Stimulated activated CD8-positive, alpha-beta memory T cell treated with anti-CD3 and anti-CD28 coated beads, Interleukin-12 subunit alpha, Interleukin-12 subunit beta, amount 100 ng/mL, for 24 hours (primary cell): ENCODE results near the gene RSRC1.
"Not testable (repeated sequence)": the region's sequence is repeated elsewhere in the genome, so short reads cannot be mapped to it uniquely, and the experiment has no call there.

ENCODE experiments used
- DNase-seq: peaks from one replicate; pipeline ENCODE4 v3.0.0-alpha.2; 2020; ENCODE audit errors: extremely low read depth

The RSRC1 gene

DNA sequence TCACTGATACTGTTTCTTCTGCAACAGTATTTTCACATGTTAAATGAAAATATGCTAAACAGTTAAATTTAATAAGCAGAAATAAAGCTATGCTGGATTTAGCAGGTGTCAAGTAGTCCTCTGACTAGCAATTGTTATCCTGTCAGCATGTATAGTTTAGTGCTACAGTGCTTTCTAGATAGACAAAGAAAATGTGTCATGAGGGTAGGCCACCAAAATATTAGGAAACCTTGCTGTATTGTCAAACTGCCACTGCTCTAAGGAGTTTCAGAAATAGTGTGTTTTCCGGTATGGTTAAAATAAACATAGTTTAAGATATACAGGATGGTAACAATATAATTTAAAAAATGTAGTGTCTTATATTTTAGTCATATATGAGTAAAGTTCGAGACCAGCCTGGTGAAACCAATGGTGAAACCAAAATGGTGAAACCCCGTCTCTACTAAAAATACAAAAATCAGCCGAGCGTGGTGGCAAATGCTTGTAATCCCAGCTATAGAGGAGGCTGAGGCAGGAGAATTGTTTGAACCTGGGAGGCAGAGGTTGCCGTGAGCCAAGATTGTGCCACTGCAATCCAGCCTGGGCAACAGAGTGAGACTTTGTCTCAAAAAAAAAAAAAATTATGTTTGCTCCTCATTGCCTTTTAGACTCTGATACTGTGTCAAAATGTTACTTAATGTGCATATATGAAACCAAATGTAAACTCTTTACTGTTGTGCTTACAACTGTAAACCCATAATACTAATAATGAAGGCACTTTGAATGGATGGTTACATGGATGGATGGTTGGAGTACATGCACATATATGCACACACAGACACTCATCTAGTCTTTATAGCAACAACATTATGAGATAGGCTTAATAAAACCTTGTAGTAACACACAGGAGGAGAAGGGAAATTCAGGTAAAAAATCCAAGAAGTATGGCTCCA is 204.8 kb downstream of the RSRC1 start:
- no peak for DNase-seq

DNA sequence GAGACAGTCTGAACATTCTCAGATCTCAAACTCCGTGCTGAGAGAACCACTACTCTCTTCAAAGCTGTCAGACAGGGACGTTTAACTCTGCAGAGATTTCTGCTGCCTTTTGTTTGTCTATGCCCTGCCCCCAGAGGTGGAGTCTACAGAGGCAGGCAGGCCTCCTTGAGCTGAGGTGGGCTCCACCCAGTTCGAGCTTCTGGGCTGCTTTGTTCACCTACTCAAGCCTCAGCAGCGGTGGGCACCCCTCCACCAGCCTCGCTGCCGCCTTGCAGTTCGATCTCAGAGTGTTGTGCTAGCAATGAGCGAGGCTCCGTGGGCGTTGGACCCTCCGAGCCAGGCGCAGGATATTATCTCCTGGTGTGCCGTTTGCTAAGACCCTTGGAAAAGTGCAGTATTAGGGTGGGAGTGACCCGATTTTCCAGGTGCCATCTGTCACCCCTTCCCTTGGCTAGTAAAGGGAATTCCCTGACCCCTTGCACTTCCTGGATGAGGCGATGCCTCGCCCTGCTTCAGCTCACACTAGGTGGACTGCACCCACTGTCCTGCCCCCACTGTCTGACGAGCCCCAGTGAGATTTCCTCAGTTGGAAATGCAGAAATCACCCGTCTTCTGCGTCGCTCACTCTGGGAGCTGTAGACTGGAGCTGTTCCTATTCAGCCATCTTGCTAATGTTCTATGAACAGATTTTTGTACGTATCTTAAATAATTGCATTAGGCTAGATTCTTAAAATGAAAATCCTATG is 220.0 kb downstream of the RSRC1 start:
- not testable (repeated sequence) for DNase-seq

DNA sequence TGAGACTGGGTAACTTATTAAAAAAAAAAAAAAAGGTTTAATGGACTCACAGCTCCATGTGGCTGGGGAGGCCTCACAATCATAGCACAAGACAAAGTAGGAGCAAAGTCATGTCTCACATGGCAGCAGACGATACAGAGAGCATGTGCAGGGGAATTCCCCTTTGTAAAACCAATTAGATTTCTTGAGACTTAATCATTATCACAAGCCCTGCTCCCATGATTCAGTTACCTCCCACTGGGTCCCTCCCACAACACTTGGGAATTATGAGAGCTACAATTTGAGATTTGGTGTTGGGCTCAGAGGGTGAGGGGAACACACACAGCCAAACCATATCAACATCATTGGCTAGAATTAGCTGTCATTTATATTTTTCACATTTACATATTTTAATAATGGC is 221.0 kb downstream of the RSRC1 start:
- DNase-seq, result no peak

DNA sequence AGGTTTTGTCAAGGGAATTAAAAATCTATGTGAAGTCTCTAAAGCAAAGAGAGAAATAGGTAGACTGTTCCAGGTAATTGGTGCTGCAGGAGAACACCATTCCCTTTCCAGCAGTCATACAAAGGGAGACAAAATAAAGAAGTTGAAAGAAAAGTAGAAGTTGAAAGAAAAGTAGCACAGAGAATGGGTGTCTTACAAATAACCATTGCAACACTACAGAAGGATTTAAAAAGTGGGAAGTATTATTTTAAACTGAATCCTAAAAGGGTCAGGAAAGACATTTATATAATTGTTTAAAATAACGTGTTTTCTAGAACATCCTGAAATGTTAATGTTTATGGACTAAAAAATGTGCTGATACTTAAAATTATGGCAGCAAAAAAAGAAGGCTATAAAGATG is 223.8 kb downstream of the RSRC1 start:
- DNase-seq, result no peak

DNA sequence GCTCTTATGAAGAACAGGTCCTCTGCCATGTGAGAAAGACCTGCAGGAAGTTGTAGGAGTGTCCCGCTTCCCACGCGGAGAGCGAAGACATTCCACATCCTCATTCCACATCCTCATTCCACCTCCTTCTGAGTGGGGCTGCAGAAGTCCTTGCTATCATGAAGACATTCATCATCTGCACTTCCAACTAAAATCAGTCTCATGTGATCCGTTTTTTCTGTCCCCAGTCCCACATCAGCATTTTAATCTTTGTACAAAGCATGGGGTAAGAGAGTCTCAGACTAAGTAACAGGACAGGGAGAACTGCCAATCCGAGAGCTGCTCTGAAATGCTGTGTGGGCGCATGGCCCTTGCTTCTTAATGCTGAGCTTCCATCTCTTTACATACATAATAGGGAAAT is 227.2 kb downstream of the RSRC1 start:
- no peak for DNase-seq

DNA sequence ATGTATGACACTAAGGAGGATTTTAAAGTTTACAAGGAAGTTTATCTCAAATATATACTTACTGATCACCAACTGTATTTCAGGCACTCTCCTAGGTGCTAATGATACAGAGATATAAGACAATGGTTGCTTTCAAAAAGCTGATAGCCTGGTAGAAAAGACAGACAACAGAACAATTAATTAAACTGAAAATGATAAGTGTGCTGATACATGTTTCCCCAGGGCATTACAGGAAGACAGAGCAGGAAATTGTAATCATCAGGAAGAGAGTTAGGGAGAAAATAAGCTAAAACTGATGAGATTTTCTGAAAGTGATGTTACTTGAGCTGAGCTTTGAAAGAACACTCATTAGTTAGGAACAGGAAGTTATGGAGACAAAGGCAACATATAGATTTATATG is 229.7 kb downstream of the RSRC1 start:
- no peak for DNase-seq

DNA sequence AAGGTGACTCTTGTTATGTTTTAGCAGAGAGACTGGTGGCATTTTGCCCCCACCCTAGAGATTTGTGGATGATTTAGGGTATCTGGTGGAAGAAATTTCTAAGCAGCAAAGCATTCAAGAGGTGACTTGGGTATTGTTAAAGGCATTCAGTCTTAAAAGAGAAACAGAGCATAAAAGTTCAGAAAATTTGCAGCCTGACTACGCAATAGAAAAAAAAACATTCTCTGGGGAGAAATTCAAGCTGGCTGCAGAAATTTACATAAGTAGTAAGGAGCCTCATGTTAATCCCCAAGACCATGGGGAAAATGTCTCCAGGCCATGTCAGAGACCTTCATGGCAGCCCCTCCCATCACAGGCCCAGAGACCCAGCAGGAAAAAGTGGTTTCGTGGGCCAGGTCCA is 231.1 kb downstream of the RSRC1 start:
- not testable (repeated sequence) for DNase-seq

DNA sequence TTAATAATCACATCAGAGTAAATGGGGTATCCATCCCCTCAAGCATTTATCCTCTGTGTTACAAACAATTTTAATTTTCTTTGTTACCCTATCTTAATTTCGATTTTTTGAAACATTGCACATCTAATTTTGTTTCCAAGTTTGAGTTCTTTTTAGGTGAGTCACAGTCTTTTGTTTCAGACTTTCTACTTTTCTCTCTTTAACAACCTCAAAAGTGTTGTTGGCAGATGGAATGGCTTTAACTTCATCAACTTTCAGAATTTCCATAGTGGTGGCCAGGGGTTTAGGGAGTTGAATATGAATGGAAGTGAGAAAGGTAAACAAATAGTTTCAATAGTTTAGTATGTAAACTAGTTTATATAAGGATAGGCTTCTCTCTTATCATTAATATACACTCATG is 238.1 kb downstream of the RSRC1 start:
- DNase-seq, result no peak

DNA sequence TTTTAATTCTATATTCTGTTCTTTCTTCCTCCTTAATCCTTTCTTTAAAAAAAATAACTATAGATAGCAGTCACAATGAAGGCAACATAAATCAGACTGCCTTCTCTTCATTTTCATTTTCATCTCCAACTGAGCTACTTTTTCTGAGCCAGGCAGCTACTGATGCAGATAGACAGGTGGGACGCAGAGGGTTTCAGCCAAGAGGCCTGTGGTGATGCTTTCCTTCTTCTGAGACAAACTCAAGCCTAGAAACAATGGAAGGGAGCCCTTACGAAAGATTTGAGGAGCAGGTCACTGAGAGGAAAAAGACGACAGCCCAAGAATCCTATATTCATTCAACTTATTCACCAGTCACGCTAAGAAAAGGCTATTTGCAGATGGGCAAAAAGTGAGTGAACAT is 241.1 kb downstream of the RSRC1 start:
- DNase-seq, result no peak

DNA sequence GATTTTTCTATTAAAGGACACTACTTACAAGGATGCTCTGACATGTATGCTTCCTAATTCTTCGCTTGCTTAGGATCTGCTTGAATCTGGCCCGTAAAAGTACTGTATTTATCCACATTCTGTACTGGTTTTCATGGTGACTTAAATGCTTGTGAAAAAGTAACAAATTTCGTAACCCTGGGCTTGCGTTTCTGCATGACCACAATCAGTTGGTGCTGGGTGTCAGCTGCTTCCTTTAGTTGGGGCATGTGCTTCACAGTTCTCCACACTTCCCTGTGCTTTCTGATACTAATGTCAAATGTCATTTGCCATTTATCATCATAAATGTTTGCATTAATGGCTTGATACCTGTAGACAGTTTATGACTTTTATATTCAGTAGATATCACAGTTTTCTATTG is 242.7 kb downstream of the RSRC1 start:
- DNase-seq, result no peak

DNA sequence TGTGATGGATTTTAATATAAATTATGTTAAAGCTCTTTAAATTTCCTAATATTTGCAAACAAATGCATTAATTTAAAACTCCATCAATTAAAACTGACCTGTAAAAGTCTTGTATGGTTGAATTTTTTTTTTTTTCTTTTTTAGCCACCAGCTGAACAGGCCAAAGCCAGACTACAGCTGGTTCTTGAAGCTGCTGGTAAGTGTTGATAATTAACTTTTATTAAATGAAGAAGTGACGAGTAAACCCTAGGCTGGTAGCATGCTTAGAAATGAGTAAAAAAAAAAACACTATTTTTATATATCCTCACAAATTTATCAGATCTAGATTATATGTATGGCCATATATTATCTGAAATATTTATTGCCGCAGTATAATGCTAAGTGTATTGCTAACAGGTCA is 244.8 kb downstream of the RSRC1 start:
- DNase-seq, result no peak

DNA sequence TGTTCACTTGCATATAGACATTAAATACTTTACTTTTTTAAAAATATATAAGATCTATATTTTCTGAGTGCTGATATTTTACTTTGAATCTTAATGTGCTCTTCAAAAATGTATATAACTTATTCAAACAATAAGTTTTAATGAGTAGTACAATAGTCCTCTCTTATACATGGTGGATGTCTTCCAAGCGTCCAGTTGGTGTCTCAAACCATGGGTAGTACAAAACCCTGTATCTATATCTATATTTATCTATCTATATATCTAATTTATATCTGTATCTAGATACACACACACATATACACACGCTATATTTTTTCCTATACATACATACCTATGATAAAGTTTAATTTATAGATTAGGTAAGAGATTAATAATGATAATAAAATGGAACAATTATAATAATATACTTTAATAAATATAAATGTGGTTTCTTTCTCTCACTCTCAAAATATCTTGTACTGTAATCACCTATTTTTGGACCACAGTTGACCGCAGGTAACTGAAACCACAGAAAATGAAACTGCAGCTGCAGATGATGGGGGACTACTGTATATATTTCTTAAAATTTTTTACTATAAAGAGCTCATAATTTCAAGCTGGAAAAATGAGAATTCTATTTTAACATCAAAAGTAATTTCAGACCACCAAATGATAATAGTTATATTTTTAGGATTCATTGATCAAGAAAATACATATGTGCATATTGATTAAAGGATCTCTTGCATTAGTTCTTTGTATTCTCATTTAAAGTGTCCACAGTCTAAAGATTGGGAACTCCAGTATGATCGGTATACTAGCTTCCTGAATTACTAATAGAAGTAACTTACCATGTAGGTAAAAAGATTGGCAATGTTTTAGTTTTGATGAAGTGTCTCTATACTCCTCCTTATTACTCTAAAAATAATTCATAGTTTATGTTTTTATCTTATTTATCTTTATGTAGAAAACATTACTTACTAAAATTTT is 246.0 kb downstream of the RSRC1 start:
- DNase-seq, result no peak

DNA sequence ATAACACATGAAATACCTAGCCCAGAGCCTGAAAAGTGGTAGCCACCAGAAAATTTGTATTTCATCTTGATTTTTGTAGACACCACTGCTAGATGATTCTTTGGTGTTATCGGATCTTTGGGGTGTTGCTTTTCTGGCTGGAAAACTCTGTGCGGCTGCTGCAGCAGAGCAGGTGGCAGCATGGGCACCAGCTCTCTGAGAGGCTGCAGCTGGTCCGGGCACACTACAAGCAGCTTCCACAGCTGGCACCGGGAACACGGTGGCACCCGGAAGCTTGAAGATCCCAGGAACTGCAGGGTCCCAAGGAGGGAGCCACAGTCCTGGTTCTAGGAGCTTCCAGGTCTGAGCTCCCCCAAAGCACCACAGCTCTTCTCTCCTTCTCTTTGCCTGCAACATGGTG is 249.4 kb downstream of the RSRC1 start:
- DNase-seq, result no peak

DNA sequence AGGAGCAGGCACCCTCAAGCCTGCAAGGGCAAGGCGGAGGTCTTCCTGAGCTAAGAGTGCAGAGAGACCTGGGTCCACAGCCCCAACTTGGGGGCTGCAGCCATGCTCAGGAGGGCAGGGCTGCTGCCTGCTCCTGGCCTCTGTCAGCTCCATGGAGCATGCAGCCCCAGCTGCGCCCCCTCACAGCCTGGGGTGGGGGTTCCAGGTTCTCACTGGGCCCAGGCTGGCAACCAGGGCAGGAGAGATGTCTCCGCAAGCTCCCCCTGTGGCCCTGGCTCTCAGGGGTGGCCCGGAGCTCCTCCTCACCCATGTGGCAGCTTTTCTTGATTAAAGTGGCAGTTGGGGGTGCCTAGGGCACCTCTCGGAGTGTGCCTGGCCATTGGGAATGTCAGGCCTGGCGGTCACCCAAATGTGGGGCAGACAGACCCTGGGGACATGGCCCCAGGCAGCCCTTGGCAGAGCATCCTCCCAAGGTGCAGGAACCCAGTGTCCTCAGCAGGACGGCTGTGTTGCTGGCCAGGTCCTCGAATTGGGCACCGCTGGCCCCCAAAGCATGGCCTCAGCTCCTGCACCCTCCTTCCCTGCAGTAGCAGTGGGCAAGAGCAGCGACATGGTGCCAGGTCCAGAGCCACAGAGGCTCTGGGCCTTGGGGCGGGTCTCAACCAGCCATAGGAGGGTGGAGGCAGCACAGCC is 251.0 kb downstream of the RSRC1 start:
- DNase-seq, result no peak

DNA sequence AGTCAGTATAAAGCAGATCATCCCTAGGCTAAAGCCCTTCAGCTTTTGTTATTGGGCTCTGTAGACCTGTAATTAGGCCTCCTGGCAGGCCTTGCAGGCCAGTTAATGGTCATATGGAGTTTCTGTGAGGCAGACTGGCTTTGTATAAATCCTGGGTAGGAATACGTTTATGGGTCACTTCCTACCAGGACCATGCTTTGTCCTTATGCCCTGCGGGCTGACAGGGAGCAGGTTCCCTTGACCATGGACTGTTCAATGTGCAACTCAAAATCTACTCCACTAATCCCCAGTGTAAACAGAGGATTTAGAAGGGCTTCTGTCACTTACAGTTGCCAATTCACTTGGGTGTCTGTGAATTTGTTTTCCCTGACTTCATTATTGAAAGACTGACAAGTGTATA is 258.4 kb downstream of the RSRC1 start:
- DNase-seq, result no peak

DNA sequence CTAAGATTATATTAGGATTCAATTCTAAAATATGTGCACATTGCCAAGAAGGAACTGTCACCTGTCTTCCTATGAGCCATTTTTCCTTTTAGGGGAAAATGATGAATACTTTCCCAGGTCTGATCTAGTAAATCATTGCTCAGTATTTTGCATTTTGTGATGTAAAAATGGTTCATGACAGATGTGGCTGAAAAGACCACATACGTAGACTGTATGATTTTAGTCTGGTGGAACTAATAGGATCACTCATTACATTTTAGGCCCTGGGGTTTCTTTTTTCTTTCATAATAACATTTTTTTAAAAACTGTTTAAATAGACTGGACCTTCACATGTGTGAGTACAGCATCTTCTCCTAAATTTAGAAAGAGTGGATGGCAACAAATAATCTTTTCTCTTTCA is 259.4 kb downstream of the RSRC1 start:
- DNase-seq, result no peak

DNA sequence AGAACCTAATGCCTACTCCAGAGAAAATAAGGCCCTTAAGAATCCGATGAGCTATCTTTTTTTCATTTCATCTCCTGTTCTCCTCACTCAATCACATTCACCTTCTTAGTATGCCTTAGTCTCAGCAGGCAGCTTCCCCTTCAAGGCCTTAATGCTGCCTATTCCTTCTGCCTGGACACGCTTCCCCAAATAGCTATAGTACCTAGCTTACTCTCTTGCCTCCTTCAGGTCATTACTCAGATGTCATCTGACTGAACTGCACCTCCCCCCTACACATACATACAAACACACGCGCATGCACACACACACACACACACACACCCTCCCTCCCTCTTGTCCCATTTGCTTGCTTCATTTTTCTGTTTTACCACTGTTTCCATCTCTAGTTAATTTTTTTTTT is 269.6 kb downstream of the RSRC1 start:
- no peak for DNase-seq

DNA sequence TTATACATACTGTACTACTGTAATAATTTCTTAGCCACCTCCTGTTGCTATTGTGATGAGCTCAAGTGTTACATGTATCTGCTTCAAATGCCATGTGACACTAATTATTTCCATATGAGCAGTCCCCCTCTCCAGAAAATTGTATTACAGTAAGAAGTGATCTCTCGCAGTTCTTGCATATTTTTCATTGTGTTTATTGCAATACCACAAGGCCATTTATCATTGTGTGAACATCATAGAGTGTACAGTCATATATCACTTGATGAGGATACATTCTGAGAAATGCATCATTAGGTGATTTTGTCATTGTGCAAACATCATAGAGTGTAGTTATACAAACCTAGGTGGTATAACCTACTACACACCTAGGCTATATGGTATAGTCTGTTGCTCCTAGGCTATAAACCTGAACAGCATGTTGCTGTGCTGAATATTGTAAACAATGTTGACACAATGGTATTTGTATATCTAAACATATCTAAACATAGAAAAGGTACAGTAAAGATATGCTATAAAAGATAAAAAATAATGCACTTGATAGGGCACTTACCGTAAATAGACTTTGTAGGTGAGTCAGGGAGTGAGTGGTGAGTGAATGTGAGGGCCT is 271.5 kb downstream of the RSRC1 start:
- no peak for DNase-seq

DNA sequence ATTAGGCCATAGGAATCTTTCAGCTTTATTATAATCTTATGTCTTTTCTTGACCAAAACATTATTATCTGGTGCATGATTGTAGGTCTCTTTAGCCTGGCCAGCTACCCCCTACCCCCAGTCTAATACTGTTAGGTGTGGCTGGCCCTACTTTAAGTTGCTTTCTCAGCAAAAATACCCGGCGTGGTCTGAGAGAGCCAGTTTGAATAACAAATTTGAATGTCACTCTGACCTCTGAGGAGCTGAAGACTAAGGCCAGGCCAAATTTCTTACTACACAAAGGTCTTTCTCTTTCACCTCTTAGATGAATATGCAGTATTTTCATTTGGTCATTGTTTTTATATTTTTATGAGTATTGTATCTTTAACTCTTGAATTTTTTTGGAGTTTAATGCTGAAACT is 272.6 kb downstream of the RSRC1 start:
- no peak for DNase-seq

DNA sequence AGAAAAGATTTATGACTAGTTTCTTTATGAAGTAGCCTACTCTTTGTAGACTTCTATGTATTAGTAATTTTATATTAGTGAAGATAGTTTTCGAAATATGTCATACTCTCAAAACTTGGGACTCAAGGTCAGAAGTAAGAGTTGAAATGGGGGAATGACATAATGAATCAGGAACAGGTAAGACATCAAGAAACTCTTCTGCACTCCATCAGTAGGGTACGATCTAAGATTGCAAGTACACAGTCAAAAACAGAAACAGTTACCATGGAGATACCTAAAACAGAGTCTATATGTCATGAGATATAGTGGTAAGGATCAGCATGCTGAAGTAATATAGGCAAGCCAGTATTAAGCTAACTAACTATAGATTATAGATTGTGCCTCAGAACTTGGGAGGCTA is 274.1 kb downstream of the RSRC1 start:
- DNase-seq, result no peak

DNA sequence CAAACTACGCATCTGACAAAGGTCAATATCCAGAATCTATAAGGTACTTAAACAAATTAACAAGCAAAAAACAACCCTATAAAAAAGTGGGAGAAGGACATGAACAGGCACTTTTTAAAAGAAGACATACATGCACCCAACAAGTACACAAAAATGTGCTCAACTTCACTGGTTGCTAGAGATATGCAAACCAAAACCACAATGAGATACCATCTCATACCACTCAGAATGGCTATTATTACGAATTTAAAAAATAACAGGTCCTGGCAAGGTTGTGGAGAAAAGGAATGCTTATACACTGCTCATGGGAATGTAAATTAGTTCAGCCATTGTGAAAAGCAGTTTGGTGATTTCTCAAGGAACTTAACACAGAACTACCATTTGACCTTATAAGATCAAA is 285.5 kb downstream of the RSRC1 start:
- DNase-seq, result no peak
